22Rv1 (cell line): Measurements from ENCODE around the gene ZNF506.

ENCODE experiments used
- H3K27ac ChIP-seq: fragments of 450-650 bp; 2 replicates; pipeline ENCODE4 v1.5.1; 2017
- ZFX ChIP-seq: fragments of 450-650 bp; IDR thresholded peaks from 2 replicates; pipeline ENCODE4 v1.6.1; 2017; ENCODE audit warnings: antibody characterized with exemption, borderline replicate concordance
- TF ChIP-seq, protein P1 (sequence below): fragments of 450-650 bp; IDR thresholded peaks from 2 replicates; pipeline ENCODE4 v1.5.1; 2017; ENCODE audit warnings: mild to moderate bottlenecking

ZNF506 gene

DNA sequence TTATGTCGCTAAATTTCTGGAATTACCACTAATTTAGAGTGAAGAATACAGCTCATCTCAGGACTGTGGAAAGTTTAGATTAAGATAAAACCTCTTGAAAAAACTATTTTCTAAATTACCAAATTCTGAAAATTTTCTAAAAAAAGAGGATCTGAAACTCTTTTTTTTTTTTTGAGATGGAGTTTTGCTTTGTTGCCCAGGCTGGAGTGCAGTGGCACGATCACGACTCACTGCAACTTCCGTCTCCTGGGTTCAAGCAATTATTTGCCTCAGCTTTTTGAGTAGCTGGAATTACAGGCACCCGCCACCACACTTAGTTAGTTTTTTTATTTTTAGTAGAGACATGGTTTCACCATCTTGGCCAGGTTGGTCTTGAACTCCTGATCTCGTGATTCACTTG lies 27.5 kb upstream of the ZNF506 start:
- TF ChIP-seq, protein P1, sequence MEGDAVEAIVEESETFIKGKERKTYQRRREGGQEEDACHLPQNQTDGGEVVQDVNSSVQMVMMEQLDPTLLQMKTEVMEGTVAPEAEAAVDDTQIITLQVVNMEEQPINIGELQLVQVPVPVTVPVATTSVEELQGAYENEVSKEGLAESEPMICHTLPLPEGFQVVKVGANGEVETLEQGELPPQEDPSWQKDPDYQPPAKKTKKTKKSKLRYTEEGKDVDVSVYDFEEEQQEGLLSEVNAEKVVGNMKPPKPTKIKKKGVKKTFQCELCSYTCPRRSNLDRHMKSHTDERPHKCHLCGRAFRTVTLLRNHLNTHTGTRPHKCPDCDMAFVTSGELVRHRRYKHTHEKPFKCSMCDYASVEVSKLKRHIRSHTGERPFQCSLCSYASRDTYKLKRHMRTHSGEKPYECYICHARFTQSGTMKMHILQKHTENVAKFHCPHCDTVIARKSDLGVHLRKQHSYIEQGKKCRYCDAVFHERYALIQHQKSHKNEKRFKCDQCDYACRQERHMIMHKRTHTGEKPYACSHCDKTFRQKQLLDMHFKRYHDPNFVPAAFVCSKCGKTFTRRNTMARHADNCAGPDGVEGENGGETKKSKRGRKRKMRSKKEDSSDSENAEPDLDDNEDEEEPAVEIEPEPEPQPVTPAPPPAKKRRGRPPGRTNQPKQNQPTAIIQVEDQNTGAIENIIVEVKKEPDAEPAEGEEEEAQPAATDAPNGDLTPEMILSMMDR, result no peak
- TF ChIP-seq ZFX, result no peak
- H3K27ac ChIP-seq, result no peak overlapping the region

DNA sequence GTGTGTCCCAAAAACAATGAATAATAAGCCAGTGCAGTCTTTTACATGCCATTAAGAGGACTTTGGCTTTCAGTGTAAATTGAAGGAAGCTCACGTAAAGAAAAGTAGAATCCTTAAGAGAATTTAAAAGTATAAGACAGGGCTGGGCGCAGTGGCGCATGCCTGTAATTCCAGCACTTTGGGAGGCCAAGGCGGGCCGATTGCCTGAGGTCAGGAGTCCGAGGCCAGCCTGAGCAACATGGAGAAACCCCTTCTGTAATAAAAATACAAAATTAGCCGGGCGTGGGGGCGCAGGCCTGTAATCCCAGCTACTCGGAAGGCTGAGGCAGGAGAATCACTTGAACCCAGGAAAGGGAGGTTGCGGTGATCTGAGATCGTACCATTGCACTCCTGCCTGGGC lies 26.2 kb upstream of the ZNF506 start:
- H3K27ac ChIP-seq, result no peak overlapping the region
- TF ChIP-seq, protein P1, result no peak
- no peak for TF ChIP-seq ZFX

DNA sequence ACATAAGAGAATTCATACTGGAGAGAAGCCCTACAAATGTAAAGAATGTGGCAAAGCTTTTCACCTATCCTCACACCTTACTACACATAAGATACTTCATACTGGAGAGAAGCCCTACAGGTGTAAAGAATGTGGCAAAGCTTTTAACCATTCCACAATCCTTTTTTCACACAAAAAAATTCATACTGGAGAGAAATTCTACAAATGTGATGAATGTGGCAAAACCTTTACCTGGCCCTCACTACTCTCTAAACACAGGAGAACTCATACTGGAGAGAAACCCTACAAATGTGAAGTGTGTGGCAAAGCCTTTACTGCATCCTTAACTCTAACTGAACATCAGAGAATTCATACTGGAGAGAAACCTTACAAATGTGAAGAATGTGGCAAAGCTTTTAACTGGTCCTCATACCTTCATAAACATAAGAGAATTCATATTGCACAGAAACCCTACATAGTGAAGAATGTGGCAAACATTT lies 14.0 kb upstream of the ZNF506 start:
- no peak overlapping the region for H3K27ac ChIP-seq
- TF ChIP-seq ZFX, result no peak
- TF ChIP-seq, protein P1, result no peak

DNA sequence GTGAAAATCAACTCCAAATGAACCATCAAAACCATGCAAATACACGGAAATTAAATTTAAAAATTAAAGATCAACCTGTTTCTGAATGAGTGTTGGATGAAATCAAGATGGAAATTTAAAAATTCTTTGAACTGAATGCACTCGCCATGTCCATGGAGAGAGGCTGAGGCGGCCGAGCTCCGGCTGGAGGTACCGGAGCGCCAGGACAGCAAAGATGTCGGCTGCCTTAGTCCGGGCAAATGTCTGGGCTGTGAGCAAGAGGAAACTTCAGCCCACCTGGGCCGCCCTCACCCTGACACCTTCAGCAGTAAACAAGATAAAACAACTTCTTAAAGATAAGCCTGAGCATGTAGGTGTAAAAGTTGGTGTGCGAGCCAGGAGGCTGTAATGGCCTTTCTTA lies 5.3 kb upstream of the ZNF506 start:
- no peak overlapping the region for H3K27ac ChIP-seq
- TF ChIP-seq, protein P1, result no peak
- TF ChIP-seq ZFX, result no peak

DNA sequence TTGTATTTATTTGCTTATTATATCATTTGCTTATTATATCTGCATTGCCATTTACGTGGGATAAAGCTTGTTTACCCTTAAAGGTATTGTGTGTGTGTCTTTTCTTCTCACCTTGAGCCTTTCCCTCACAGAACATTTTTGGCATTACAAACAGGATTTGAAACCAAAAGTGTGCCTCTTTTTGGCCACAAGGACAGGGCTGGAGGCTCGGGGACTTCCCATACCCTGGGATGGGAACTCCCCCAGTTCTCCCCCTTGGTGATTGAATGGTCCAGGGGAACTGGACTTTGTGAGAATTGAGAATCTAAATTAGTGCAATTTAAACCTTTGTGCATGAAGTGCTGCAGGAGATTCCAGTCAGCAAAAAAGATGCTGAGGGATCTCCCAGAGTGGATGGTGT lies 2.4 kb upstream of the ZNF506 start:
- no peak for TF ChIP-seq ZFX
- TF ChIP-seq, protein P1, result no peak
- H3K27ac ChIP-seq, result no peak overlapping the region

- peak overlapping the region; percentile 91 for H3K27ac ChIP-seq
Measured at GRCh38 chr19:19821976-19822375, 426 bp upstream of the ZNF506 start.

GRCh38 chr19:19820774-19821320 lies 703 bp downstream of the ZNF506 start:
- peak overlapping the region; percentile 91 for H3K27ac ChIP-seq
- TF ChIP-seq ZFX, result no peak
- TF ChIP-seq, protein P1, result no peak

DNA sequence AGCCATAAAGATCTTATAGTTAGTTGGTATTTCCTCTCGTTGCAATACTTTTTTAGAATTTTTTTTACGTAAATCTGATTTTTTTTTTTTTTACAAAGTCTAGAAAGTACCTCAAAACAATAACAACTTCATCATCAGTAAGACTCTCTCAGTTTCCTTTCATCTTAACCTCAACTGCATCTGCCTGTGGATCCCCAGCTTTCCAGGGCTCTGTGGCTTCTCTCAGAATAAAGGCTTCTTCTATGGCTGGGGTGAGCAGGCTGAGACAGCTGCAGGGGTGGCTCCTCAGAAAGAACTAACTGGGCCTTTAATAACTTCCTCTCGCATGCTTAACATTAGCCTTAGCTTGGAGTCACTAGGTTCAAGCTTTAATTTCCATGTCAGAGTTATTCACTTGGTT lies 4.2 kb downstream of the ZNF506 start:
- H3K27ac ChIP-seq, result no peak overlapping the region
- TF ChIP-seq, protein P1, result no peak
- TF ChIP-seq ZFX, result no peak
